H9 (cell line): ENCODE measurements around the gene HIRA. TPM values are rescaled to one million over a fixed set of nuclear protein-coding genes. Genes with fewer than 3 reads are reported as not detected.
A peak's percentile ranks its signal among the peaks of the same experiment; 100 is the strongest.

ENCODE experiments used
- DNase-seq: peaks from one replicate; pipeline ENCODE4 v3.0.0-alpha.2; 2017
- H2AFZ ChIP-seq: one replicate; pipeline ENCODE4 v1.6.1; 2013; ENCODE audit warnings: mild to moderate bottlenecking, low read length, control low read depth, moderate library complexity
- H2AK5ac ChIP-seq: 2 replicates; pipeline ENCODE4 v1.6.1; 2013; ENCODE audit warnings: low read length, control low read depth, mixed read lengths; ENCODE audit not compliant: insufficient read length
- H2BK120ac ChIP-seq: one replicate; pipeline ENCODE4 v1.6.1; 2013; ENCODE audit warnings: low read depth, mild to moderate bottlenecking, low read length, control low read depth, inconsistent platforms; ENCODE audit not compliant: poor library complexity, severe bottlenecking
- H2BK12ac ChIP-seq: 2 replicates; pipeline ENCODE4 v1.6.1; 2013; ENCODE audit warnings: low read length, control low read depth, mixed read lengths, low read depth; ENCODE audit not compliant: insufficient read length
- H2BK15ac ChIP-seq: 2 replicates; pipeline ENCODE4 v1.6.1; 2013; ENCODE audit warnings: low read depth, low read length, control low read depth
- H2BK20ac ChIP-seq: one replicate; pipeline ENCODE4 v1.6.1; 2013; ENCODE audit warnings: low read depth, mild to moderate bottlenecking, low read length, control low read depth, inconsistent platforms; ENCODE audit not compliant: poor library complexity, severe bottlenecking
- H2BK5ac ChIP-seq: 2 replicates; pipeline ENCODE4 v1.6.1; 2013; ENCODE audit warnings: low read length, control low read depth, mixed read lengths; ENCODE audit not compliant: insufficient read length
- H3K14ac ChIP-seq: 2 replicates; pipeline ENCODE4 v1.6.1; 2013; ENCODE audit warnings: low read length, control low read depth; ENCODE audit not compliant: insufficient read depth
- H3K18ac ChIP-seq: 2 replicates; pipeline ENCODE4 v1.6.1; 2013; ENCODE audit warnings: low read depth, mild to moderate bottlenecking, mixed read lengths, low read length, control low read depth; ENCODE audit not compliant: insufficient read length
- H3K23ac ChIP-seq: 2 replicates; pipeline ENCODE4 v1.6.1; 2013; ENCODE audit warnings: low read length, control low read depth, mixed read lengths, low read depth; ENCODE audit not compliant: insufficient read length
- H3K23me2 ChIP-seq: 2 replicates; pipeline ENCODE4 v1.6.1; 2013; ENCODE audit warnings: low read depth, mild to moderate bottlenecking, mixed read lengths, low read length, control low read depth; ENCODE audit not compliant: insufficient read length, poor library complexity, severe bottlenecking
- H3K27ac ChIP-seq: 2 replicates; pipeline ENCODE4 v1.5.1; 2013; ENCODE audit warnings: low read length, control low read depth, mixed read lengths, low read depth; ENCODE audit not compliant: insufficient read length
- H3K27me3 ChIP-seq: 2 replicates; pipeline ENCODE4 v1.6.1; 2013; ENCODE audit warnings: low read length, control low read depth, inconsistent platforms; ENCODE audit not compliant: insufficient read depth
- H3K4ac ChIP-seq: 2 replicates; pipeline ENCODE4 v1.6.1; 2013; ENCODE audit warnings: low read depth, mild to moderate bottlenecking, control low read depth, inconsistent platforms, low read length, moderate library complexity
- H3K4me1 ChIP-seq: 2 replicates; pipeline ENCODE4 v1.6.1; 2013; ENCODE audit warnings: low read length, control low read depth, inconsistent platforms; ENCODE audit not compliant: insufficient read depth
- H3K4me2 ChIP-seq: 2 replicates; pipeline ENCODE4 v1.6.1; 2013; ENCODE audit warnings: low read length, control low read depth, mixed read lengths; ENCODE audit not compliant: insufficient read length, insufficient read depth
- H3K56ac ChIP-seq: 2 replicates; pipeline ENCODE4 v1.6.1; 2013; ENCODE audit warnings: low read depth, mild to moderate bottlenecking, mixed read lengths, low read length, control low read depth; ENCODE audit not compliant: insufficient read length
- H3K79me1 ChIP-seq: 2 replicates; pipeline ENCODE4 v1.6.1; 2013; ENCODE audit warnings: low read depth, mild to moderate bottlenecking, moderate library complexity, low read length, control low read depth, inconsistent platforms; ENCODE audit not compliant: insufficient read depth, poor library complexity, severe bottlenecking
- H3K79me2 ChIP-seq: 2 replicates; pipeline ENCODE4 v1.6.1; 2013; ENCODE audit warnings: low read length, control low read depth, inconsistent platforms; ENCODE audit not compliant: insufficient read depth
- H3K9ac ChIP-seq: 2 replicates; pipeline ENCODE4 v1.6.1; 2013; ENCODE audit warnings: low read length, control low read depth, mixed read lengths; ENCODE audit not compliant: insufficient read length; ENCODE audit errors: extremely low read depth
- H3K9me3 ChIP-seq: one replicate; pipeline ENCODE4 v1.6.1; 2013; ENCODE audit warnings: low read depth, low read length, inconsistent platforms; ENCODE audit not compliant: control insufficient read depth
- H3T11ph ChIP-seq: one replicate; pipeline ENCODE4 v1.6.1; 2013; ENCODE audit warnings: mild to moderate bottlenecking, low read length, control low read depth, inconsistent platforms
- H4K20me1 ChIP-seq: one replicate; pipeline ENCODE4 v1.6.1; 2013; ENCODE audit not compliant: control insufficient read depth, insufficient read length, insufficient read depth
- H4K5ac ChIP-seq: 2 replicates; pipeline ENCODE4 v1.6.1; 2013; ENCODE audit warnings: low read depth, mild to moderate bottlenecking, mixed read lengths, low read length, control low read depth; ENCODE audit not compliant: insufficient read length
- H4K8ac ChIP-seq: replicated peaks from 2 replicates; pipeline ENCODE4 v1.6.1; 2013; ENCODE audit warnings: low read length, control low read depth, mixed read lengths, low read depth; ENCODE audit not compliant: insufficient read length
- H4K91ac ChIP-seq: 2 replicates; pipeline ENCODE4 v1.6.1; 2013; ENCODE audit warnings: low read depth, mild to moderate bottlenecking, moderate library complexity, mixed read lengths, low read length, control low read depth; ENCODE audit not compliant: insufficient read length
- H3K27ac Mint-ChIP-seq, 3 experiments: 2 replicates in 2 of 3; 3 replicates in 1 of 3; pipeline ENCODE4 v1.8.0; 2020 to 2021; ENCODE audit warnings: mixed read lengths in 3 of 3, mild to moderate bottlenecking in 1 of 3, moderate library complexity in 1 of 3
- H3K27me3 Mint-ChIP-seq: 2 replicates; pipeline ENCODE4 v1.8.0; 2021; ENCODE audit warnings: low read depth, mild to moderate bottlenecking, moderate library complexity, mixed read lengths
- H3K36me3 Mint-ChIP-seq, 3 experiments: 2 replicates in 2 of 3; 3 replicates in 1 of 3; pipeline ENCODE4 v1.8.0; 2020 to 2021; ENCODE audit warnings: low read depth in 3 of 3, mixed read lengths in 3 of 3; ENCODE audit not compliant: insufficient read depth in 1 of 3
- H3K4me1 Mint-ChIP-seq, 2 experiments: 2 replicates each; pipeline ENCODE4 v1.8.0; 2020; ENCODE audit warnings: mixed read lengths in 2 of 2
- H3K4me3 Mint-ChIP-seq, 2 experiments: 2 replicates in 1 of 2; 3 replicates in 1 of 2; pipeline ENCODE4 v1.8.0; 2020 to 2021; ENCODE audit warnings: mild to moderate bottlenecking in 2 of 2, mixed read lengths in 2 of 2, moderate library complexity in 1 of 2
- H3K9me3 Mint-ChIP-seq, 2 experiments: 2 replicates in 1 of 2; 3 replicates in 1 of 2; pipeline ENCODE4 v1.8.0; 2020; ENCODE audit warnings: mild to moderate bottlenecking in 2 of 2, mixed read lengths in 2 of 2, moderate library complexity in 1 of 2
- WGBS: extraction: QIAGEN DNeasy Blood & Tissue Kit; methylation state at CpG from one replicate; pipeline ENCODE4 v1.1.7; 2013; ENCODE audit warnings: missing lambda C conversion rate, low lambda C conversion rate, mixed read lengths; ENCODE audit not compliant: insufficient read length; ENCODE audit errors: extremely low coverage; 5-methylcytosine and 5-hydroxymethylcytosine counted together
- total RNA-seq: library from RNA; stranded (reverse); gene quantifications from 2 replicates; pipeline ENCODE4 v1.2.1, GENCODE V29; 2021
- TF ChIP-seq, protein P1 (sequence below): fragments of 200-600 bp; sonication (generic); conservative IDR thresholded peaks from 3 replicates; pipeline ENCODE4 v1.8.0; 2021; ENCODE audit warnings: antibody characterized with exemption, mild to moderate bottlenecking

The HIRA gene
- total RNA-seq, 1 experiment from 2014 or later: 51.9 TPM

DNA sequence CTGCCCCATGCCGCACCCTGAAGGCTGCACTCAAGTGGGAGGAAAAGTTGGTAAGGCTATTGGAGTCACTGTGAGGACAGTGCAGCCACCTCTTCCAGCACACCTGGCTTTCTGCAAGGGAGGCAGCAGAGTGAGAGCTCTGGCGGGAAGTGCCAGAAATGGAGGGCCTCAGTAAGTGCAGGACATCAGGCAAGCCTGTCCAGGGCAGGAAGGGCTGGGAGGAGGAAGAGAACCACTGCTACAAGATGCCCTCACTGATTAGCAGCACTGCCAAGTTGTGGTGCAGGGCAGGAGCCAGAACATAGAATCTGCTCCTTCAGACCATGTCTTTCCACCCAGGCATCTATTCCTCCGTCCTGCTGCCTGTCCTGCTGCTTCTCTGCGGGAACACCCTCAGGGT, 78.8 kb downstream of the HIRA start:
- no peaks in the 10 kb centered on the region for H3K79me2 ChIP-seq
- H3T11ph ChIP-seq: no peak overlapping the region
- Mint-ChIP-seq H3K36me3 (peaks cover 37 to 72% (median 51%) of the 10 kb centered on the region in 3 experiments), H3K4me3 (no peak overlapping the region), H3K9me3 (no peaks in the 10 kb centered on the region; a peak in 1 of 5 replicates), H3K27me3 (no peaks in the 10 kb centered on the region), H3K4me1 (no peaks in the 10 kb centered on the region), H3K27ac (peak overlapping the region in 1 of 3 experiments; percentile 34; a peak in 2 of 7 replicates)
- no peaks in the 10 kb centered on the region for H3K9me3 ChIP-seq
- no peaks in the 10 kb centered on the region for H3K4me1 ChIP-seq
- H3K56ac ChIP-seq: no peak overlapping the region
- no peak overlapping the region for H4K91ac ChIP-seq
- H3K18ac ChIP-seq: no peak overlapping the region
- H4K8ac ChIP-seq: no peak overlapping the region
- no peak overlapping the region for H2BK120ac ChIP-seq
- H3K23ac ChIP-seq: no peak overlapping the region
- no peaks in the 10 kb centered on the region for H3K79me1 ChIP-seq
- no CpG with 5 or more reads among the region's 4 CpGs for WGBS
- no peak overlapping the region for H4K5ac ChIP-seq
- H3K23me2 ChIP-seq: no peaks in the 10 kb centered on the region
- no peak overlapping the region for H2BK15ac ChIP-seq
- H3K14ac ChIP-seq: no peak overlapping the region
- H3K4ac ChIP-seq: no peak overlapping the region
- H2BK12ac ChIP-seq: no peak overlapping the region
- H3K27ac ChIP-seq: no peak overlapping the region
- TF ChIP-seq, protein P1, sequence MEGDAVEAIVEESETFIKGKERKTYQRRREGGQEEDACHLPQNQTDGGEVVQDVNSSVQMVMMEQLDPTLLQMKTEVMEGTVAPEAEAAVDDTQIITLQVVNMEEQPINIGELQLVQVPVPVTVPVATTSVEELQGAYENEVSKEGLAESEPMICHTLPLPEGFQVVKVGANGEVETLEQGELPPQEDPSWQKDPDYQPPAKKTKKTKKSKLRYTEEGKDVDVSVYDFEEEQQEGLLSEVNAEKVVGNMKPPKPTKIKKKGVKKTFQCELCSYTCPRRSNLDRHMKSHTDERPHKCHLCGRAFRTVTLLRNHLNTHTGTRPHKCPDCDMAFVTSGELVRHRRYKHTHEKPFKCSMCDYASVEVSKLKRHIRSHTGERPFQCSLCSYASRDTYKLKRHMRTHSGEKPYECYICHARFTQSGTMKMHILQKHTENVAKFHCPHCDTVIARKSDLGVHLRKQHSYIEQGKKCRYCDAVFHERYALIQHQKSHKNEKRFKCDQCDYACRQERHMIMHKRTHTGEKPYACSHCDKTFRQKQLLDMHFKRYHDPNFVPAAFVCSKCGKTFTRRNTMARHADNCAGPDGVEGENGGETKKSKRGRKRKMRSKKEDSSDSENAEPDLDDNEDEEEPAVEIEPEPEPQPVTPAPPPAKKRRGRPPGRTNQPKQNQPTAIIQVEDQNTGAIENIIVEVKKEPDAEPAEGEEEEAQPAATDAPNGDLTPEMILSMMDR: no peak
- H2BK5ac ChIP-seq: no peak overlapping the region
- H2AK5ac ChIP-seq: no peak overlapping the region
- H2BK20ac ChIP-seq: no peak overlapping the region
- no peak for DNase-seq
- H4K20me1 ChIP-seq: no peaks in the 10 kb centered on the region
- no peaks in the 10 kb centered on the region for H3K27me3 ChIP-seq
- H2AFZ ChIP-seq: no peak overlapping the region
- no peak overlapping the region for H3K9ac ChIP-seq
- no peak overlapping the region for H3K4me2 ChIP-seq
